GM19455 (cell line): Measurements from ENCODE around the gene NOXO1.
"Not testable (repeated sequence)": the region's sequence is repeated elsewhere in the genome, so short reads cannot be mapped to it uniquely, and the experiment has no call there.

Experiments
- ATAC-seq: cut with Tn5 transposase; IDR thresholded peaks from one replicate; pipeline ENCODE4 v1.9.1; 2021; ENCODE audit not compliant: unreplicated experiment

NOXO1 gene

DNA sequence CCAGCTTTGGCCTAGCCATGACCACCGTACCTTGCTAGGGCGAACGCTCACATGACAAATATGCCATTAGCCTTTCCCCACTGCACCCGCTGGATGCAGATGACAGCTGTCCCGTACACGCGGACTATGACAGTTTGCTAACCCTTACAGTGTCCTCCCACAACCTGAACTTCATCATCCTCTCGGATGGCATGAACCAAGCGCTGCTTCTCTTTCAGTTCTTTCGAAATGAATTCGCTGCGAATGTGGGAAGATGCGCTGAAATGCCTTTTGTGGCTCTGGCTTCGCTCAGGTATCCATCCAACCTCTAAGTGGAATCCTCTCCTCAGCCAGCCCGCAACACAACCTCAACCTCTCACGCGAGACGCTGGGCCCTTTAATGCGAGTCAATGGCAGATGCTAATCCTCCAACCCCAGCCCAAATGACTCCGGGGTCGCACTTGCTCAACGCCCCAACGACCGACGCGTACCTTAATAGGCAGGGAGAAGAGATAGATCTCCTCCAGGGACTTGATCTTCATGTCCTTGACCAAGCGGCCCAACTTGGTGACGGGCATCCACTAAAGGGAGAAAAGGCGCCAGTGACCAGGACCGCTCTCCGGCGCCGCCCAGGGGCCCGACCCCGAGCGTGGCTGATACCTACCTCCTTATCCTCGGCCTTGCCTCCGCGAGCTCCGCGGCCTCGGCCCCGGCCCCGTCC lies 17.3 kb downstream of the NOXO1 start:
- peak; percentile 3 for ATAC-seq

DNA sequence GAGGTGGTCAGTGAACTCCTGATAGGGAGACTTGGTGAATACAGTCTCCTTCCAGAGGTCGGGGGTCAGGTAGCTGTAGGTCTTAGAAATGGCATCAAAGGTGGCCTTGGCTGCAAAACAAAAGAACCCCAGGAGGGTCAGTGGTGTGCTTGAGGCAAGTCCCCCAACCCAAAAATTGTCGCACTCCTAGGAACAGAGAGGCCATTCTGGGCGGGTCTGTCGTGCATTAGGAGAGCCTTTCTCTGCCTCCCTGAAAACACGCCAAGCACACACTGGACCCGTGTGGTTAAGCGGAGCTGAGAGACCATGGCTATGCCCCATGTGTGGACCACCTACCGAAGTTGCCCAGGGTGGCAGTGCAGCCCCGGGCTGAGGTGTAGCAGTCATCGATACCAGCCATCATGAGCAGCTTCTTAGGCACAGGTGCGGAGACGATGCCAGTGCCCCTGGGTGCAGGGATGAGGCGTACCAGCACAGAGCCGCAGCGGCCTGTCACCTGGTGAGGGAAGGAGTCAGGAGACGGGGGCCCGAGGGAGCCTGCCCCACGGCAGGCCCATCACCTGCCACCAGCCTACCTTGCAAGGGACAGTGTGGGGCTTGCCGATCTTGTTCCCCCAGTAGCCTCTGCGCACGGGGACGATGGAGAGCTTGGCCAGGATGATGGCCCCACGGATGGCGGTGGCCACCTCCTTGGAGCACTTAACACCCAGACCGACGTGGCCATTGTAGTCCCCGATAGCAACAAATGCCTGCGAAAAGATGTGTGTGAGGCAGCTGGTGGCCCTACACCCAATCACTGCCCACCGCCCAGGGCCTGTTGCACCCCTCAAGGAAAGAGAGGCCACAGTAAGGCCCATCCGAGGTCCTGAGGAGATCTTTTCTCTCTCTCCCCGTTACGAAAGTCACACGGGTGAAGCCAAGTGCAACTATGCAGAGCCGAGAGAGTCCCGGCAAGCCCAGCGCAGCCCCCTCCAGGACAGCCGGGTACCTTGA lies 18.8 kb downstream of the NOXO1 start:
- ATAC-seq = not testable (repeated sequence)

DNA sequence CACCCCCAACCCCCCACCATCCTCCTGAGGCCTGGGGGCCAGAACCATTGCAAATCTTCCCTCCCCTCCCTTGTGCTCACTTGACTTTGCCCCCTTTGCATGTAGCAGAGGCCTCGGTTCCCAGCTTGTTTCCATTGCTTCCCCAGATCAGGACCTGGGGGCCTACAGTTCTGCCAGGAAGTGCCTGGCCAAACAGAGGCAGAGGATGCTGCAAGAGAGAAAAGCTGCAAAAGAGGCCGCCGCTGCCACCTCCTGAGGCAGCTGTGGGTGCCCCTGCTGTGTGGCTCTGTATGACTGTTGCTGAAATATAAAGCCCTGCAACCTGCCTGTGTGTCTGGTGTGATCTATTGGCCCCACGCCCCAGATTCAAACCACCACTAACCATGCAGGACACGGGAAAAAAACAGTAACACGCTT lies 19.6 kb downstream of the NOXO1 start:
- ATAC-seq = no peak

DNA sequence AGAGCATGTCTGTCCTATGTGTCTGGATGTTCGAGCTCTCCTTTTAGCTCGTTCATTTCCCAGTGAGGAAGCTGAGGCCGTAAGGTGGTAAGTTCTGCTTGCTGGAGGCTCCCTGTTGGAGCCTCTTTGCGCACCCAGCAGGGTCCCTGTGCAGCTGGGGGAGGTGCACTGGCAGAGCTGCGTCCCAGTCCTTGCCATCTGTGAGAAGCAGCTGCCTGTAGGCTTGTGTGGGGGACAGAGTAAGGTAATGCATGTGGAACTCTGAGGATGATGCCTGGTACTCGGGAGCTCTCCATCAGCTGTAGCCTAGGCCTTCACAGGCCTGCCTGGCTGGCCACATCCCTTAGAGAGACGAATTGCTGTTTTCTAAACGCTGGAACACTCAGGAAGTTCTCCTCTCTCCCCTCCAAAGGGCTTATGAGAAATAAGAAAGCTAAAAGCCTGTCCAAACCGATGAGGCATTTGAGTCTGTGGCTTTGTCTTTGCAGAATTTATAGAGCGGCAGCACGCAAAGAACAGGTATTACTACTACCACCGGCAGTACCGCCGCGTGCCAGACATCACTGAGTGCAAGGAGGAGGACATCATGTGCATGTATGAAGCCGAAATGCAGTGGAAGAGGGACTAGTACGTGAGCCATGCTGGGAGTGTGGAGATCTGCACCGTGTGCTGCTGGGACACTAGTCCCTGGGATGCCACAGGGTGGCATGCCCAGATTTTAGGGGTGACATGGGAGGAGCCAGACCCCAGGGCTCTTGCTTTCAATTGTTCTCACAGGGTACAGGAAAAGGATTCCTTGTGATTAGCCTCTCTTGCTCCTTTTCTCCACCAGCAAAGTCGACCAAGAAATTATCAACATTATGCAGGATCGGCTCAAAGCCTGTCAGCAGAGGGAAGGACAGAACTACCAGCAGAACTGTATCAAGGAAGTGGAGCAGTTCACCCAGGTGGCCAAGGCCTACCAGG lies 20.3 kb downstream of the NOXO1 start:
- no peak for ATAC-seq

DNA sequence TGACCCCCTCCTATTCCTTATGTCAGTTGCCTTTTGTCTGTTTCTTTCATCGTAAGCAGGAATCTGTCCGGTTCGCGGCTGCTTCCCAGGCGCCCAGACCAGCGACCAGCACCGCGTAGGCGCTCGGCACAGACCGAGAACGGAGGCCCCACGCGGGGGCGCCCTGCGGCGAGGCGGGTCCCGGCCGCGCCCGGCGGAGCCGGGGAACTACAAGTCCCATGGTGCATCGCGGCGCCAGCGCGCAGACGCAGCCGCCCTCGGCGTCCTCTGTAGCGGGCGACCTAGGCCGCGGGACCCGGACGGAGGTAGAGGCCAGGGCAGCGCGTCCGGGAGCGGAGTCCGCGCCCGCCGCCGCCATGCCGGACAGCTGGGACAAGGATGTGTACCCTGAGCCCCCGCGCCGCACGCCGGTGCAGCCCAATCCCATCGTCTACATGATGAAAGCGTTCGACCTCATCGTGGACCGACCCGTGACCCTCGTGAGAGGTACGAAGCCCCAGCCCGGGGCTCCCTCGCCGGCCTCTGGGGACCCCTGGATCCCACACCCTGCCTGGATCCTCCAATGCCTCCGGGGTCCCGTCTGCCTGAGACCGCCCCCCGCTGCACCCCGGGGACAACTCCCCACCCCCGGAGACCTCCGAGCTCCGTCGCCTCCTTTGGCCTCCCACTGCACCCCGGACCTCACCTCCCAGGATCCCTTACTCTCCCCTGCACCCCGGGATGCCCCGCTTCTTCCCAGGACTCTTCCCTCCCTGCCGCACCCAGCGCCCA lies 21.8 kb downstream of the NOXO1 start, which contains the start of gene NDUFB10:
NDUFB10 (plus strand) TSS at position 270 of the 771 bp plus-strand sequence; CDS start at position 357, 87 bp downstream.
- ATAC-seq = peak; percentile 68

DNA sequence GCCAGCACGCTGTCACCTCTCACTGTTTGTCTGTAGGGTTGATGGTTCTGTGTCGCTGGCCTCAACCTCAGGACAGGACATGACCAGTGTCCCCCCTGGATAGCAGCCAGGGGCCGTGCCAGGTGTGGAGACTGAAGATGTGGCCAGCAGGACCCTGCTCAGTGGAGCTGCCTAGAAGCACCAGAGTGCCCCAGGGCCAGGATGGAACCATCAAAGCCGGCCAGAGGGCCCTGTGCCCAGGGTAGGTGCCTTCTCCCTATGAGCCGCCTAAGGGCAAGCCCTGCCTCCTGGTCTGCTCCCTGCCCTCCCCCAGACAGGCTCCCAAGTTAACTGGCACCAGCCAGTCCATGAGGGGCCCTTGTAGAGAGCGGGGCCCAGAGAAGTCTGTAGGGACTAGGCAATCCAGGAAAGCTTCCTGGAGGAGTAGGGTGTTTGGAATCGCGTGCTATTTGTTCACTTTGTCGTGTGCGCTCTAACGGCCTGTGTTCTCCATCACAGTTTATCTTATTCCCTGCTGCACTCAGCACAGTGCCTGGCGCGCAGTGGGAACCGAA lies 22.5 kb downstream of the NOXO1 start:
- no peak for ATAC-seq

DNA sequence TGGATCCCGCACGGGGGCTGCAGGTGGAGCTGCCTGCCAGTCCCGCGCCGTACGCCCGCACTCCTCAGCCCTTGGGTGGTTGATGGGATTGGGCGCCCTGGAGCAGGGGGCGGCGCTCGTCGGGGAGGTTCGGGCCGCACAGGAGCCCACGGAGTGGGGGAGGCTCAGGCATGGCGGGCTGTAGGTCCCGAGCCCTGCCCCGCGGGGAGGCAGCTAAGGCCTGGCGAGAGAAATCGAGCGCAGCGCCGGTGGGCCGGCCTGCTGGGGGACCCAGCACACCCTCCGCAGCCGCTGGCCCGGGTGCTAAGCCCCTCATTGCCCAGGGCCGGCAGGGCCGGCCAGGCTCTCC lies 23.2 kb downstream of the NOXO1 start:
- not testable (repeated sequence) for ATAC-seq

DNA sequence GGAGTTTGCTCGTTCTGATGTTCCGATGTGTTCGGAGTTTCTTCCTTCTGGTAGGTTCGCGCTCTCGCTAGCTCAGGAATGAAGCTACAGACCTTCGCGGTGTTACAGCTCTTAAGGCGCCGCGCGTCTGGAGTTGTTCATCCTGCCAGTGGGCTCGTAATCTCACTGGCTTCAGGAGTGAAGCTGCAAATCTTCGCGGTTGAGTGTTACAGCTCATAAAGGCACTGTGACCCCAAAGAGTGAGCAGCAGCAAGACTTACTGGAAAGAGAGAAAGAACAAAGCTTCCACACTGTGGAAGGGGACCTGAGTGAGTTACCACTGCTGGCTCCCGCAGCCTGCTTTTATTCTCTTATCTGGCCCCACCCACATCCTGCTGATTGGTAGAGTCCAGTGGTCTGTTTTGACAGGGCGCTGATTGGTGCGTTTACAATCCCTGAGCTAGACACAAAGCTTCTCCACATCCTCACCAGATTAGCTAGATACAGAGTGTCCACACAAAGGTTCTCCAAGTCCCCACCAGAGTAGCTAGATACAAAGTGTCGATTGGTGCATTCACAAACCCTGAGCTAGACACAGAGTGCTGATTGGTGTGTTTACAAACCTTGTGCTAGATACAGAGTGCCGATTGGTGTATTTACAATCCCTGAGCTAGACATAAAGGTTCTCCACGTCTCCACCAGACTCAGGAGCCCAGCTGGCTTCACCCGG lies 23.7 kb downstream of the NOXO1 start:
- ATAC-seq = not testable (repeated sequence)

DNA sequence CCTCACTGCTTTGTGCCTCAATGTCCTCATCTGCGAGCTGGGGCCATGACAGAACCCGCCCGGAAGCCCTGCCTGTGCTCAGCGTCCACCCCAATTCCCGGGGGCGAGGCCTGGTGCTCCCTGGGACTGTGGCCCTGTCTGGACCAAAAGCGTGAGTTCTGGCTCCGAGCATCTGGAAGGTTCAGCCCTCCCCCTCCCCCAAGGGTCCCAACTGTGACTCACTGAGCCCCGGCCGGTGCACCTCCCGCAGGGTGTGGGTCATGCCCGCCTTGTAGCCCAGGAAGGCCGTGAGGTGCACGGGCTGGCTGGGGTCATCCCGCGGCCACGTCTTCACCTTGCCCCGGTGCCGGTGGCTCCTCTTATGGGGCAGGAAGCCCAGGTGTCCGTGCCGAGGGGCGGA lies 27.5 kb downstream of the NOXO1 start:
- no peak for ATAC-seq

DNA sequence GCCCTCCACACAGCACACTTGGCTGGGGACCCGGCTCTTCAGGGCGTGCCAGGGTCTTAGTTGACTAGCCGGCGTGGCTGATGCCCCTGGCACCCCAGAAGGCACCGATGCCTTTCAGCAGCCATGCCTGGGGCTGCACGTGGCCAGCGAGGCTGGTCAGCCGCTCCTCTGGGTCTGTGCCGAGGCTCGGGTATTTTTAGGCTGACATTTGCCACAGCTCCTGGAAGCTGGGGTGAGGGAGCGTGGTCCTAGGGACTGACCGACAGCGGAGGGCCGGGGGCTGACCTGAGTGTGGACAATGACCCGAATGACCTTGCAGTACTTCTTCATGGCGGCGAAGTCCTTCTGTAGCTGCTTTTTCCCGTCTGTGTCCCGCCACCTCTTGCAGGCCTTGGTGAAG lies 30.7 kb downstream of the NOXO1 start:
- ATAC-seq = no peak

DNA sequence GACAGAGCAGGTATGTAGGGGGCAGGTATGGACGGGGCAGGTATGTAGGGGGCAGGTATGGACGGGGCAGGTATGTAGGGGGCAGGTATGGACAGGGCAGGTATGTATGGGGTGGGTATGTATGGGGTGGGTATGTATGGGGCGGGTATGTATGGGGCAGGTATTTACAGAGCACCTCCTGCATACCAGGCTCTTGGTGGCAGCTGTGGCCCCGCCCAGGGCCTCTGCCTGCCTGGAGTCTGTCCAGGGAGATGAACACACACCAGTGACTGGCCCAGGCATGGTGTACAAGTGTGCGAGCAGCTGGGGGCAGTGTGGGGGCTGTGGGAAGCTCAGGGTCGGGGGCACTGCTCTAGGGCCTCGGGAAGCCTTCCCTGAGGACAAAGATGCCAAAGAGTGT lies 31.2 kb downstream of the NOXO1 start:
- no peak for ATAC-seq

DNA sequence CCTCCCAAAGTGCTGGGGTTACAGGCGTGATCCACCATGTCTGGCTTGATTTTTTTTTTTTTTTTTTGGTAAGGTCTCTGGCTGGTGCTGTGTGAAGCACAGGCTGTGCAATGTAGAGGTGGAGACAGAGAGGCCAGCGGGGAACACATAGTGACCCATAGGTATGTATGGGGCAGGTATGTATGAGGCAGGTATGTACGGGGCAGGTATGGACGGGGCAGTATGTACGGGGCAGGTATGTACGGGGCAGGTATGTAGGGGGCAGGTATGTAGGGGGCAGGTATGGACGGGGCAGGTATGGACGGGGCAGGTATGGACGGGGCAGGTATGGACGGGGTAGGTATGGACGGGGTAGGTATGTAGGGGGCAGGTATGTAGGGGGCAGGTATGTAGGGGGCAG lies 31.8 kb downstream of the NOXO1 start:
- ATAC-seq = no peak

DNA sequence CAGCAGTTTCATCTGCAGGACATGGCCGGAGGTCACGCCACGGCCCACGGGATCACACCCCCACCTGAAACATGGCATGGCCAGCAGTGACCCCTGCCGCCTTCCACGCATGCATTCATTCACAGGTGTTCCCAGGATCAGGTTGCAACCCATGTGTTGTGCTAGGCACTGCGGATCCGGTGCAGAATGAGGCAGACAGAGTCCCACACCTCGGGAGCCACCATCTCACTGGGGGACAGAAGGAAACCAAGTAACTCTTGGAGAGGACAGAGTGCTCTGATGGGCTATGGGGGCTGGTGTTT lies 33.9 kb downstream of the NOXO1 start:
- no peak for ATAC-seq

DNA sequence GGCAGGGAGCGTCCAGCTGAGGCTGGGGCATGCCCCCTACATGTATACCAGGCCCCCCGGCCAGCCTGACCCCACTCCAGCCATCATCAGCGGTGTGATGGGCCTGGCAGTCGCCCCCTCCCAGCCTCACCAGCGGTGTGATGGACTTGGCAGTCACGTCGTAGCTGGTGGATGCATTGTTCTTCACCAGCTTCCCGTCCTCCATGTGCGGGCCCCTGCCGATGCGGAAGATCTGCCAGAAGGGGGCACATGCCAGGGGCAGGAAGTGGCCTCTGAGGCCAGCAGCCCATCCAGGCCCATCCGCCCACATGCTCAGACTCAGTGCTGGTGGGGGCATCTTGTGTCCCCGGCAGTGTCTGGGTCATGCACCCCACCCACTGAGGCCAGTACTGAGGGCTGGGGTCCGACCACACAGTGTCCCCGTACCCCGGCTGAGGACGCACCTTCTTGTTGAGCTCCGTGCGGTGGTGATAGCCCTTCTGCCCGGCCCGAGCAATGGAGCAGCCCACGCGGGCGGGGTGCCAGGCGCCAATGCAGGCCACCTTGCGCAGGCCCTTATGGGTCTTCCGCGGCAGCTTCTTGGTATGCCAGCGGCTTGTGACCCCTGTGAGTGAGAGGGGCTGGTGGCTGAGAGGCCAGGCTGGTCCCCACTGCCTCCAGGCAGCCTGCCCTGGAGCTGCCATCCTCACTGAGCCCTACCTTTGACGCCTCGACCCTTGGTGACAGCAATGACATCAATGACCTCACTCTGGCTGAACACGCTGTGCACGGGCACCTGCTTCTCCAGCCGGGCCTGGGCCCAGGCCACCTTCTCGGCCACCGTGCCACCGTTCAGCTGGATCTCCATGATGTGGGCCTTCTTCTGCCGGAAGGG lies 34.5 kb downstream of the NOXO1 start:
- ATAC-seq = no peak

DNA sequence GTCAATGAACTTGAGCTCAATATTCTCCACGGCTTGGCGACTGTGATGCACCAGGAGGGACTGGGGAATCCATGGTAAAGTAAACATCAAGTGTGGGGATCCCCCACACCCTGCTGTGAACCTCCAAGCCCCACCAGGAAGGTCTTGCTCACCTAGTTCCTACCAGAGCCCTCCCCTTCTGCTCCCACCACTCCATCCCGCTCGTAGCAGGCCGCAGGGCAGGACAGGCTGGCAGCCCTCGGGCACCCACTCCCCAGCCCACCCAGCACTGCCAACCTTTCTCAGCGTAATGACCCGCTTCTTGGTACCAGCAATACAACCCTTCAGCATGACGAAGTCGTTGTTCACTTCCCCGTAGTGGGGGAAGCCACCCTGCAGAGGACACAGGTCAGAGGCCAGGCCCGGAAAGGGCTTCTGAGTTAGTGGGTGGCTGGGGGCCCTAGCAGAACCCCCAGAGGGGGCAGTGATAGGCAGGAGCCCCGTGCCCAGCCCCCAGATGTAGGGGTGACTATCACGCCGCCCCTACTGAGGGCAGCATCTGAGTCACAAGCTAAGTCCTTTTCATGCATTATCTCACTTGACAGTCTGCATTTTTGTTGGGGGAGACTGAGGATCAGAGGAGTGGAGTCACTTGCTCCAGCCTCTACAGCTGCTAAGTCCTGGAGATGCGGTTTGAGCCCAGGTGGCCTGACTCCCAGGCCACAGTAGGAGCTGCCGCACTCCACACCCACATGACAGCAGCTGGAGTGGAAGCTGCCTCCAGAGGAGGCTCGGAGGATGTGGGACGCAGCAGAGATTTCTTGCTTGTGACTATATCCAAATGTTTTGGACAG lies 35.5 kb downstream of the NOXO1 start:
- ATAC-seq = no peak

DNA sequence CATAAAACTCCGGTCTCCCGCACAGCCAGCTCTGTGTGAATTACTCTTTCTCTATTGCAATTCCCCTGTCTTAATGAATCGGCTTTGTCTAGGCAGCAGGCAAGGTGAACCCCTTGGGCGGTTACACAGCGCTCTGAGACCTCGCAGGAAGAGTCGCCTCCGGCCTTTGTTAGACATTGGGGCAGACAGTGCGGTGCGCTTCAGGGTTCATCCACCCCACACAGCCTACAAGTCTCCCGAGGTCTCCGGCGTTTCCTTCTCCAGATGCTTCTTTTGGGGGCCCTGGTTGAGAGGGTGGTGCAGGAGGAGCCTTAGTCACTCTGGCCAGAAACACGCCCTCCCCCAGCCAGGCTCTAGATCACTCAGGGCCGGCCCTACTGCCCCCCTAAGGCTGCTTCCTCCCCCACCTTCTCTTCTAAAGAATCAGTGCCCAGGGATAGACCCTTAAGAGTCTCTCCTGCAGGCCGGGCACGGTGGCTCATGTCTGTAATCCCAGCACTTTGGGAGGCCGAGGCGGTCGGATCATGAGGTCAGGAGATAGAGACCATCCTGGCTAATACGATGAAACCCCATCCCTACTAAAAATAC lies 36.6 kb downstream of the NOXO1 start:
- no peak for ATAC-seq
